Measurements from ENCODE around the gene ARHGAP33. TPM values are rescaled to one million over a fixed set of nuclear protein-coding genes. Genes with fewer than 3 reads are reported as not detected.

ARHGAP33 gene
- total and polyA plus RNA-seq, 7 donors = 0.68 to 4.0 (median 1.4) TPM

- Histone ChIP-seq H3K9me3 (no peaks in the 10 kb centered on the region), H3K36me3 (ENCODE audit: insufficient read depth in 1 of 2, low read depth in 1 of 2) (peaks cover 0 to 39% of the 10 kb centered on the region in 2 donors), H3K27me3 (ENCODE audit: insufficient read depth in 3 of 3, low read length in 2 of 3) (no peaks in the 10 kb centered on the region), H3K4me3 (no peak overlapping the region), H3K27ac (no peak overlapping the region), H3K4me1 (peaks cover 7% of the 10 kb centered on the region)
- 76 to 93% (median 87%) methylated on average over 7 of the region's 7 CpGs for WGBS, 3 donors
- intact Hi-C loops (cut with DNase I) = no loop called here
- DNase-seq = no peak
- no peak for TF ChIP-seq CTCF (IDR thresholded peaks at IDR 0.05)
- ATAC-seq = no peak
Observed at GRCh38 chr19:35777961-35778360, 2.6 kb downstream of the ARHGAP33 start.

GRCh38 chr19:35779033-35779432 is 3.7 kb downstream of the ARHGAP33 start:
- intact Hi-C loops (cut with DNase I) = no loop called here
- no peaks in the 10 kb centered on the region for H3K9me3 ChIP-seq
- H3K4me3 ChIP-seq = no peak overlapping the region
- no peak for TF ChIP-seq CTCF (IDR thresholded peaks at IDR 0.05)
- peaks cover 7% of the 10 kb centered on the region for H3K4me1 ChIP-seq
- no peak for DNase-seq
- H3K27me3 ChIP-seq (ENCODE audit: insufficient read depth in 3 of 3, low read length in 2 of 3) = no peaks in the 10 kb centered on the region
- H3K27ac ChIP-seq = no peak overlapping the region
- no peak for ATAC-seq
- peaks cover 0 to 39% of the 10 kb centered on the region in 2 donors for H3K36me3 ChIP-seq (ENCODE audit: insufficient read depth in 1 of 2, low read depth in 1 of 2)
- WGBS, 3 donors = 91 to 93% (median 92%) methylated on average over 8 of the region's 8 CpGs

GRCh38 chr19:35780058-35780457 is 4.7 kb downstream of the ARHGAP33 start:
- no peaks in the 10 kb centered on the region for H3K27me3 ChIP-seq (ENCODE audit: insufficient read depth in 3 of 3, low read length in 2 of 3)
- H3K36me3 ChIP-seq (ENCODE audit: insufficient read depth in 1 of 2, low read depth in 1 of 2) = peaks cover 0 to 40% of the 10 kb centered on the region in 2 donors
- TF ChIP-seq CTCF (IDR thresholded peaks at IDR 0.05) = no peak
- ATAC-seq (no peak), DNase-seq (no peak)
- H3K27ac ChIP-seq = no peak overlapping the region
- intact Hi-C loops (cut with DNase I) = no loop called here
- H3K4me3 ChIP-seq = no peak overlapping the region
- WGBS, 3 donors = 92 to 94% (median 92%) methylated on average over 14 to 16 of the region's 16 CpGs
- H3K9me3 ChIP-seq = no peaks in the 10 kb centered on the region
- H3K4me1 ChIP-seq = no peaks in the 10 kb centered on the region

GRCh38 chr19:35780717-35781116 is 5.4 kb downstream of the ARHGAP33 start:
- DNase-seq (no peak), ATAC-seq (no peak)
- H3K4me1 ChIP-seq = no peaks in the 10 kb centered on the region
- H3K27me3 ChIP-seq (ENCODE audit: insufficient read depth in 3 of 3, low read length in 2 of 3) = no peaks in the 10 kb centered on the region
- H3K36me3 ChIP-seq (ENCODE audit: insufficient read depth in 1 of 2, low read depth in 1 of 2) = peaks cover 0 to 42% of the 10 kb centered on the region in 2 donors
- WGBS, 3 donors = 94 to 97% (median 96%) methylated on average over 18 to 20 of the region's 20 CpGs
- no peaks in the 10 kb centered on the region for H3K9me3 ChIP-seq
- no peak overlapping the region for H3K27ac ChIP-seq
- no peak overlapping the region for H3K4me3 ChIP-seq
- intact Hi-C loops (cut with DNase I) = no loop called here
- no peak for TF ChIP-seq CTCF (IDR thresholded peaks at IDR 0.05)

- ATAC-seq (no peak), DNase-seq (no peak)
- H3K9me3 ChIP-seq = no peaks in the 10 kb centered on the region
- 71 to 77% (median 76%) methylated on average over 7 to 9 of the region's 9 CpGs for whole genome bisulfite sequencing, 3 donors
- no peak overlapping the region for H3K27ac ChIP-seq
- TF ChIP-seq CTCF (IDR thresholded peaks at IDR 0.05) = no peak
- H3K27me3 ChIP-seq (ENCODE audit: insufficient read depth in 3 of 3, low read length in 2 of 3) = no peaks in the 10 kb centered on the region
- H3K36me3 ChIP-seq (ENCODE audit: insufficient read depth in 1 of 2, low read depth in 1 of 2) = peaks cover 0 to 42% of the 10 kb centered on the region in 2 donors
- H3K4me1 ChIP-seq = no peaks in the 10 kb centered on the region
- intact Hi-C loops (cut with DNase I) = loop anchor here in 1 of 2 donors (1.0 kb wide), 1 partner anchor 48 kb away; no protein-coding TSS in a partner anchor
- no peak overlapping the region for H3K4me3 ChIP-seq
Observed at GRCh38 chr19:35781650-35782049, 6.3 kb downstream of the ARHGAP33 start.
